Measurements from ENCODE around the gene DUSP18.

DNA sequence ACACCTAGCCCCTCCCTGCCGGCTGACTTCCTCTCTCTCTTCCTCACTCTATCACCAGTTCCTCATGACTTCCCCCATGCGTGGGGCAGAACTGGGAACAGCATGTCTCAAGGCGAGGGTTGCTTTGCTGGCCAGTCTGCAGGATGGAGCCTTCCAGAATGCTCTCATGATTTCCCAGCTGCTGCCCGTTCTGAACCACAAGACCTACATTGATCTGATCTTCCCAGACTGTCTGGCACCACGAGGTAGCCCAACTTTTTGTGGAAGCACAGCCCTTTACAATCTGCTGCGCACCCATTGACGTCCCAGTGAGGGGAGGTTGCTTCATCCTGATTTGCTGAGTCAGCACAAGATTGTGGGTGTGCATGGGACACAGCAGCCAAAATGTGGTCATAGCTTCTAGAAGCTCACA, 52.1 kb downstream of the DUSP18 start:
- TF ChIP-seq POLR2AphosphoS5 (IDR thresholded peaks at IDR 0.05) (no peak), POLR2A (IDR thresholded peaks at IDR 0.05) (no peak)
- TF ChIP-seq, protein P1, sequence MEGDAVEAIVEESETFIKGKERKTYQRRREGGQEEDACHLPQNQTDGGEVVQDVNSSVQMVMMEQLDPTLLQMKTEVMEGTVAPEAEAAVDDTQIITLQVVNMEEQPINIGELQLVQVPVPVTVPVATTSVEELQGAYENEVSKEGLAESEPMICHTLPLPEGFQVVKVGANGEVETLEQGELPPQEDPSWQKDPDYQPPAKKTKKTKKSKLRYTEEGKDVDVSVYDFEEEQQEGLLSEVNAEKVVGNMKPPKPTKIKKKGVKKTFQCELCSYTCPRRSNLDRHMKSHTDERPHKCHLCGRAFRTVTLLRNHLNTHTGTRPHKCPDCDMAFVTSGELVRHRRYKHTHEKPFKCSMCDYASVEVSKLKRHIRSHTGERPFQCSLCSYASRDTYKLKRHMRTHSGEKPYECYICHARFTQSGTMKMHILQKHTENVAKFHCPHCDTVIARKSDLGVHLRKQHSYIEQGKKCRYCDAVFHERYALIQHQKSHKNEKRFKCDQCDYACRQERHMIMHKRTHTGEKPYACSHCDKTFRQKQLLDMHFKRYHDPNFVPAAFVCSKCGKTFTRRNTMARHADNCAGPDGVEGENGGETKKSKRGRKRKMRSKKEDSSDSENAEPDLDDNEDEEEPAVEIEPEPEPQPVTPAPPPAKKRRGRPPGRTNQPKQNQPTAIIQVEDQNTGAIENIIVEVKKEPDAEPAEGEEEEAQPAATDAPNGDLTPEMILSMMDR (IDR thresholded peaks at IDR 0.05): no peak

Measured in breast epithelium (tissue), 3 donors.